Caco-2 (cell line): ENCODE measurements around the gene DTD2. TPM values are rescaled to one million over a fixed set of nuclear protein-coding genes. Genes with fewer than 3 reads are reported as not detected.

Experiments used
- BruUV-seq: library from RNA; stranded (reverse); fragments of 400-500 nt; replicated peaks from 2 replicates; lab custom pipeline; 2021; lab: Mats Ljungman, UMichigan
- CTCF ChIA-PET: fragments of 300-600 bp; sonication (Branson Sonifier 250); formaldehyde crosslinking; loops from one replicate; lab custom pipeline; 2022; ENCODE audit warnings: antibody characterized with exemption; lab: Charles Lee
- POLR2A ChIA-PET: fragments of 300-600 bp; sonication (Branson Sonifier 250); formaldehyde crosslinking; loops from one replicate; lab custom pipeline; 2022; ENCODE audit warnings: antibody characterized with exemption; lab: Charles Lee
- DNase-seq, 2 experiments: peaks; one replicate each; pipeline versions ENCODE4 v3.0.0 to v3.0.0-alpha.2; 2020 to 2022
- H3K27me3 ChIP-seq: replicated peaks from 2 replicates; pipeline ENCODE4 v1.6.0; 2011; ENCODE audit warnings: low read length; ENCODE audit not compliant: control insufficient read depth, insufficient read depth
- H3K36me3 ChIP-seq: 2 replicates; pipeline ENCODE4 v1.5.1; 2011; ENCODE audit warnings: low read length; ENCODE audit not compliant: control insufficient read depth, insufficient read depth
- H3K4me1 ChIP-seq: fragments of 250-450 bp; sonication (Bioruptor Pico); 2 replicates; pipeline ENCODE4 v1.5.1; 2020; ENCODE audit warnings: mild to moderate bottlenecking
- H3K4me3 ChIP-seq: 2 replicates; pipeline ENCODE4 v1.5.1; 2011; ENCODE audit warnings: low read depth, mild to moderate bottlenecking, control low read depth, low read length
- H3K9me3 ChIP-seq: fragments of 250-450 bp; sonication (Bioruptor Pico); 2 replicates; pipeline ENCODE4 v1.5.1; 2020; ENCODE audit warnings: mild to moderate bottlenecking, moderate library complexity
- H3K27ac Mint-ChIP-seq: one replicate; pipeline ENCODE4 v1.8.0; 2022; ENCODE audit warnings: mixed read lengths; ENCODE audit not compliant: unreplicated experiment
- H3K27me3 Mint-ChIP-seq: one replicate; pipeline ENCODE4 v1.8.0; 2022; ENCODE audit warnings: mixed read lengths; ENCODE audit not compliant: insufficient read depth, unreplicated experiment
- H3K36me3 Mint-ChIP-seq: one replicate; pipeline ENCODE4 v1.8.0; 2022; ENCODE audit warnings: mild to moderate bottlenecking, mixed read lengths; ENCODE audit not compliant: insufficient read depth, unreplicated experiment
- H3K4me1 Mint-ChIP-seq: one replicate; pipeline ENCODE4 v1.8.0; 2022; ENCODE audit warnings: low read depth, mixed read lengths; ENCODE audit not compliant: unreplicated experiment
- H3K4me3 Mint-ChIP-seq: one replicate; pipeline ENCODE4 v1.8.0; 2022; ENCODE audit warnings: mild to moderate bottlenecking, moderate library complexity, mixed read lengths; ENCODE audit not compliant: unreplicated experiment
- H3K9me3 Mint-ChIP-seq: one replicate; pipeline ENCODE4 v1.8.0; 2022; ENCODE audit warnings: mixed read lengths; ENCODE audit not compliant: unreplicated experiment
- intact Hi-C: fragments of 100-400 bp; cut with micrococcal nuclease; formaldehyde crosslinking; loops from one replicate; pipeline ENCODE4 v1.10.0; 2022; ENCODE audit not compliant: unreplicated experiment
- total RNA-seq: library from RNA; stranded (reverse); gene quantifications from 2 replicates; pipeline ENCODE4 v1.2.3, GENCODE V29; 2022
- TF ChIP-seq, protein P1 (sequence below), 2 experiments: fragments of 200-600 bp in 1 of 2; IDR thresholded peaks; 1 replicate in 1 of 2; 2 replicates in 1 of 2; pipeline versions ENCODE4 v1.5.1 to v1.8.0; 2011 to 2022; ENCODE audit warnings: antibody characterized with exemption in 1 of 2, control low read depth in 1 of 2, inconsistent platforms in 1 of 2, low read depth in 1 of 2, low read length in 1 of 2, mild to moderate bottlenecking in 1 of 2, moderate library complexity in 1 of 2; ENCODE audit not compliant: insufficient read depth in 1 of 2, severe bottlenecking in 1 of 2, unreplicated experiment in 1 of 2

DTD2 gene
- total RNA-seq, 1 experiment from 2014 or later: 20.0 TPM

DNA sequence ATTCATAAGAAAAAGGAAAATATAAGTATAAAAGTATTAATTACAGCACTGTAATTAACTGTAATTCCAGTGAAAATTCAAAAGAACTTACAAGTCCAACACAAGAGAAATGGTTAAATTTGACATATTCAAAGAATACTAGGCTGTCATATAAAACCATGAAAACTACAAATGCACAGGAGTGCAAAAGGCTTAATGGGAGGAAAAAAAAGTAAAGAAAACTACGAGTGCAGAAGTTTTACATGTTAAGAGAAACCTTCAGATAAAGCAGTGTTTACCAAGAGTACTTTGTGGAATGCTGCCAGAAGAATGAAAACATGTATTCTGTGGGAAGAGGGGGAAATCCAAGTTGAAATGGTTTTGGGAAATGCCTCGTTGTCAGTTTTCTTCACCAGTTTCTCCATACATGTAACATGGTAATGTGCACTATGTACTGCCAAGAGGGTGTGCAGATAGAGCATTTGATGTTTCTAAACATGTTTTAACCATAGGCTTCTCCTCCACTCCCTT, 46.0 kb downstream of the DTD2 start:
- Histone ChIP-seq H3K36me3 (no peaks in the 10 kb centered on the region), H3K4me1 (peaks cover 17% of the 10 kb centered on the region), H3K27me3 (no peaks in the 10 kb centered on the region), H3K4me3 (no peak overlapping the region), H3K9me3 (no peaks in the 10 kb centered on the region)
- Mint-ChIP-seq H3K27me3 (no peaks in the 10 kb centered on the region), H3K4me1 (peaks cover 18% of the 10 kb centered on the region), H3K27ac (no peak overlapping the region), H3K9me3 (no peaks in the 10 kb centered on the region), H3K4me3 (no peak overlapping the region), H3K36me3 (peaks cover 6% of the 10 kb centered on the region)
- TF ChIP-seq, protein P1, sequence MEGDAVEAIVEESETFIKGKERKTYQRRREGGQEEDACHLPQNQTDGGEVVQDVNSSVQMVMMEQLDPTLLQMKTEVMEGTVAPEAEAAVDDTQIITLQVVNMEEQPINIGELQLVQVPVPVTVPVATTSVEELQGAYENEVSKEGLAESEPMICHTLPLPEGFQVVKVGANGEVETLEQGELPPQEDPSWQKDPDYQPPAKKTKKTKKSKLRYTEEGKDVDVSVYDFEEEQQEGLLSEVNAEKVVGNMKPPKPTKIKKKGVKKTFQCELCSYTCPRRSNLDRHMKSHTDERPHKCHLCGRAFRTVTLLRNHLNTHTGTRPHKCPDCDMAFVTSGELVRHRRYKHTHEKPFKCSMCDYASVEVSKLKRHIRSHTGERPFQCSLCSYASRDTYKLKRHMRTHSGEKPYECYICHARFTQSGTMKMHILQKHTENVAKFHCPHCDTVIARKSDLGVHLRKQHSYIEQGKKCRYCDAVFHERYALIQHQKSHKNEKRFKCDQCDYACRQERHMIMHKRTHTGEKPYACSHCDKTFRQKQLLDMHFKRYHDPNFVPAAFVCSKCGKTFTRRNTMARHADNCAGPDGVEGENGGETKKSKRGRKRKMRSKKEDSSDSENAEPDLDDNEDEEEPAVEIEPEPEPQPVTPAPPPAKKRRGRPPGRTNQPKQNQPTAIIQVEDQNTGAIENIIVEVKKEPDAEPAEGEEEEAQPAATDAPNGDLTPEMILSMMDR (IDR thresholded peaks at IDR 0.05; ENCODE audit: insufficient read depth in 1 of 2, low read depth in 1 of 2, low read length in 1 of 2, severe bottlenecking in 1 of 2, unreplicated experiment in 1 of 2): no peak
- CTCF ChIA-PET: no interaction called here
- no peak for DNase-seq
- POLR2A ChIA-PET: no interaction called here
- BruUV-seq: no TSS peak
- intact Hi-C loops: no loop called here

DNA sequence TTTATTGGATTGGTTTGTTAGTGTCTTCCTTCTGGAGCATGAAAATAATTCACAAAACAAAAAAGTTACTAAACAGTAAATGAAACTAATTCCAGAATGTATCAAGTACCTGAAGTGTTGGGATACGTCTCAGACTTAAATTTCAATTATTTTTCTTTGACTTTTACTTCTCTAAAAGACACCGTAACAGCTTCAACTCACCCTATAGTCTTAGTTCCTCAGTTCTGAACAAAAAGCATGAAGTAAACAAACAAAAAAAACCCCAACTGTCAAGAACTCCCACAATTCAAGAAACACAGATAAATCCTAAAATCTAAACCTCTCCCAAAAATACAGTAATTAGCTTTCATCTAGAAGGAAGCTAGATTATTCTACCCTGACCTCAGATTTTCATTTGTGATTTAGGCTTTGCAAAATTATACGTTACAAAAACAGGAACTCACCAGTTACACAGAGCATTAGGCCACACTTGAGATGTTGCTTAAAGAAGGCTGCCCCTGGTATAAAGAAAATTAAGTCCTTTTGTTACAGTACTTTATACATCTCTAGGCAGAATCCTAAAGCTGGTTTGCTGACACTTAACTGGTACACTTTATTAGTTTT, 47.2 kb downstream of the DTD2 start:
- Histone ChIP-seq H3K4me1 (peaks cover 27% of the 10 kb centered on the region), H3K36me3 (no peaks in the 10 kb centered on the region), H3K9me3 (no peaks in the 10 kb centered on the region), H3K27me3 (no peaks in the 10 kb centered on the region), H3K4me3 (no peak overlapping the region)
- H3K27ac Mint-ChIP-seq: no peak overlapping the region
- no TSS peak for BruUV-seq
- H3K27me3 Mint-ChIP-seq: no peaks in the 10 kb centered on the region
- DNase-seq: no peak
- intact Hi-C loops: no loop called here
- H3K4me3 Mint-ChIP-seq: no peak overlapping the region
- TF ChIP-seq, protein P1 (IDR thresholded peaks at IDR 0.05; ENCODE audit: insufficient read depth in 1 of 2, low read depth in 1 of 2, low read length in 1 of 2, severe bottlenecking in 1 of 2, unreplicated experiment in 1 of 2): no peak
- no peaks in the 10 kb centered on the region for H3K9me3 Mint-ChIP-seq
- peaks cover 6% of the 10 kb centered on the region for H3K36me3 Mint-ChIP-seq
- CTCF ChIA-PET: no interaction called here
- POLR2A ChIA-PET: interaction anchor here (1.2 kb wide), 1 partner anchor 10 kb away, joined by 4 read pairs; the partner anchor contains the start of gene HEATR5A
- peaks cover 15% of the 10 kb centered on the region for H3K4me1 Mint-ChIP-seq

DNA sequence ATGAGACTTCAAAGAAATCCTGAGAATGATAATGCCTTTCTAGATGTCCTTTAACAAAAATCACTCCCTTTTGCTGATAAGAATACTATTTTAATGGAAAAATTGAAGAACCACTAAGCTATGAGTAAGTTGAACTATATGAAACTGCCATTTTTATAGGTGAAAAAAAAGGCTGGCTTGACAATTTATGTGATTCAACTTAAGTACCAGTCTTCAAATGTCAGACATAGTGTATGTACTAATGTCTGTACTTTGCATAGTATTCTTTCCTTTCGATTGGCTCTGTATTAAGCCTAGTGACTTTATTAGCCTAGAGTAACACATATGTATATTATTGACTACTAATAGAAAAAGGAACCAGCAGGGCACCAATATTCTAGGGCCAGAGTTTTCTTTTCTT, 48.9 kb downstream of the DTD2 start:
- intact Hi-C loops: no loop called here
- no peaks in the 10 kb centered on the region for H3K9me3 Mint-ChIP-seq
- peaks cover 6% of the 10 kb centered on the region for H3K36me3 Mint-ChIP-seq
- H3K4me1 Mint-ChIP-seq: no peaks in the 10 kb centered on the region
- CTCF ChIA-PET: no interaction called here
- POLR2A ChIA-PET: no interaction called here
- H3K27ac Mint-ChIP-seq: no peak overlapping the region
- BruUV-seq: no TSS peak
- TF ChIP-seq, protein P1 (IDR thresholded peaks at IDR 0.05; ENCODE audit: insufficient read depth in 1 of 2, low read depth in 1 of 2, low read length in 1 of 2, severe bottlenecking in 1 of 2, unreplicated experiment in 1 of 2): no peak
- no peaks in the 10 kb centered on the region for H3K36me3 ChIP-seq
- peaks cover 14% of the 10 kb centered on the region for H3K4me1 ChIP-seq
- no peaks in the 10 kb centered on the region for H3K27me3 Mint-ChIP-seq
- H3K4me3 ChIP-seq: no peak overlapping the region
- no peaks in the 10 kb centered on the region for H3K9me3 ChIP-seq
- no peaks in the 10 kb centered on the region for H3K27me3 ChIP-seq
- DNase-seq: no peak
- no peak overlapping the region for H3K4me3 Mint-ChIP-seq
